Measurements from ENCODE around the gene SH2B2. TPM values are rescaled to one million over a fixed set of nuclear protein-coding genes. Genes with fewer than 3 reads are reported as not detected.

SH2B2 gene
- total RNA-seq, 1 donor from 2014 or later: 17.0 TPM

DNA sequence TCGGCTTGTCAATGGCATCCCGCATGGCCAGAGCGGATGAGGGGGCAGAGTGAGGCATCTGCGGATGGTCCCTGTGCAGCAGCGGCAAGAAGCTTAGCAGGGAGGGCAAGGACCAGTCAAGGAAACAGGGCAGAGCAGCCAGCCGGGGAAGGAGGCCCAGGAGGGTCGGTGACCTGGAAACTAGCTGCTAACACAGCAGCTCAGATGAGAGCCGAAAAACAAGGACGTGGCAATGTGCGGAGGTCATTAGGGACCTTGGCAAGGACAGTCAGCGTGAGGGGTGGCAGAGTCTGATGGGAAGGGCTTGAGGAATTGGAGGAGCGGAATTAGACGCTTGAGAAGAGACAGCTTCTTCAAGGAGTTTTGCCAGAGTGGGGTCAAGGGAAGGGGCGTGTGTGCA lies 20.1 kb upstream of the SH2B2 start:
- no peak for DNase-seq
- Histone ChIP-seq H3K36me3 (no peaks in the 10 kb centered on the region), H3K4me1 (no peaks in the 10 kb centered on the region), H3K27me3 (ENCODE audit: low read depth) (no peaks in the 10 kb centered on the region), H3K9me3 (no peaks in the 10 kb centered on the region), H3K27ac (no peak overlapping the region), H3K4me3 (no peak overlapping the region)
- intact Hi-C loops (cut with DNase I): no loop called here
- TF ChIP-seq, protein P1, sequence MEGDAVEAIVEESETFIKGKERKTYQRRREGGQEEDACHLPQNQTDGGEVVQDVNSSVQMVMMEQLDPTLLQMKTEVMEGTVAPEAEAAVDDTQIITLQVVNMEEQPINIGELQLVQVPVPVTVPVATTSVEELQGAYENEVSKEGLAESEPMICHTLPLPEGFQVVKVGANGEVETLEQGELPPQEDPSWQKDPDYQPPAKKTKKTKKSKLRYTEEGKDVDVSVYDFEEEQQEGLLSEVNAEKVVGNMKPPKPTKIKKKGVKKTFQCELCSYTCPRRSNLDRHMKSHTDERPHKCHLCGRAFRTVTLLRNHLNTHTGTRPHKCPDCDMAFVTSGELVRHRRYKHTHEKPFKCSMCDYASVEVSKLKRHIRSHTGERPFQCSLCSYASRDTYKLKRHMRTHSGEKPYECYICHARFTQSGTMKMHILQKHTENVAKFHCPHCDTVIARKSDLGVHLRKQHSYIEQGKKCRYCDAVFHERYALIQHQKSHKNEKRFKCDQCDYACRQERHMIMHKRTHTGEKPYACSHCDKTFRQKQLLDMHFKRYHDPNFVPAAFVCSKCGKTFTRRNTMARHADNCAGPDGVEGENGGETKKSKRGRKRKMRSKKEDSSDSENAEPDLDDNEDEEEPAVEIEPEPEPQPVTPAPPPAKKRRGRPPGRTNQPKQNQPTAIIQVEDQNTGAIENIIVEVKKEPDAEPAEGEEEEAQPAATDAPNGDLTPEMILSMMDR (IDR thresholded peaks at IDR 0.05): no peak
- no peak for ATAC-seq

DNA sequence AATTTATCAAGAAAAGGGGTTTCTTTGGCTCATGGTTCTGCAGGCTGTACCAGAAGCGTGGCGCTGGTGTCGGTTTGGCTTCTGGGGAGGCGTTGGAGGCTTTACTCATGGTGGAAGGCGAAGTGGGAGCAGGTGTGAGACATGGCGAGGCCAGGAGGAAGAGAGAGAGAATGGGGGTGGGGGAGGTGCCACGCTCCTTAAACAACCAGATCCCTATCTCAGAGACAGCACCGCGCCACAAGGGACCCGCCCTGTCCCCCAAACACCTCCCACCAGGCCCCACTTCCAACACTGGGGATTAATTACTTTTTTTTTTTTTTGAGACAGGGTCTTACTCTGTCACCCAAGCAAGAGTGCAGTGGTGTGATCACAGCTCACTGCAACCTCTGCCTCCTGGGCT lies 18.0 kb upstream of the SH2B2 start:
- no peaks in the 10 kb centered on the region for H3K27me3 ChIP-seq (ENCODE audit: low read depth)
- no peaks in the 10 kb centered on the region for H3K9me3 ChIP-seq
- ATAC-seq: no peak
- intact Hi-C loops (cut with DNase I): no loop called here
- no peak for DNase-seq
- TF ChIP-seq, protein P1 (IDR thresholded peaks at IDR 0.05): no peak
- no peak overlapping the region for H3K27ac ChIP-seq
- H3K36me3 ChIP-seq: no peaks in the 10 kb centered on the region
- H3K4me1 ChIP-seq: no peaks in the 10 kb centered on the region
- no peak overlapping the region for H3K4me3 ChIP-seq

DNA sequence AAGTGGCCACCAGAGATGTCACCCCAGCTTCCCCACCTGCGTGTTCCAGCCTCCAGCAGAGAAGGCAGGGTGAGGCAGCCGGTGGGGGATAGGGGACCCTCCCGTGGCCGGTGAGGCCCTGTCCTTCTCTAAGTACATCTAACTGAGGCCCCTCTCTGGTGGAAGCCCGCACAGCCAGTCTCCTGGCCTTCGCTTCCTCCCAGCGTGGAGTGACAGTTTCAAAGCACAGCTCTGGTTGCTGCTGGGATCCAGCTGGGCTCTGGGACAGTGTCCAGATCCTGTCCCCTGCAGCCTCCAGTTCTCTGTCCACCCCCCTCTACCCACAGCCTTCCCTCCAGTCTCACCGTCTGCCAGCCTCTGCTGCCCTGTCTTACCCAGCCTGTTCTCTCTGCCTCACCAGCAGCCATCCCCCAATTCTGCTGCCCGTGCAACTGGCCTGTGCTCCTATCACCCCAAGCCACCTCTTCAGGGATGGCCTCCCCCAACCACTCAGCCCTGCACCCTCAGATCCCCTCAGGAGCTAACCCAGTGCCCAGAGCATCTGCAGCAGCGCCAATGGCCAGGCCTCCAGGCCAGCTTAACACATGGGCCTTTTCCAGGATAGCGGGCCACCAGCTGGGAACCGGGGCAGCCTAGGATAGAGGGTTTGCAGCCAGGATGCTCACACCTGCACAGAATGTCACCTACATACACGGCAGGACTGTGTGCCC lies 16.3 kb upstream of the SH2B2 start:
- no peak for ATAC-seq
- no peak for DNase-seq
- Histone ChIP-seq H3K27ac (no peak overlapping the region), H3K4me3 (no peak overlapping the region), H3K36me3 (no peaks in the 10 kb centered on the region), H3K9me3 (no peaks in the 10 kb centered on the region), H3K4me1 (no peaks in the 10 kb centered on the region), H3K27me3 (ENCODE audit: low read depth) (no peaks in the 10 kb centered on the region)
- intact Hi-C loops (cut with DNase I): loop anchor here (10.0 kb wide), 1 partner anchor 726 kb away; no protein-coding TSS in a partner anchor
- TF ChIP-seq, protein P1 (IDR thresholded peaks at IDR 0.05): no peak

DNA sequence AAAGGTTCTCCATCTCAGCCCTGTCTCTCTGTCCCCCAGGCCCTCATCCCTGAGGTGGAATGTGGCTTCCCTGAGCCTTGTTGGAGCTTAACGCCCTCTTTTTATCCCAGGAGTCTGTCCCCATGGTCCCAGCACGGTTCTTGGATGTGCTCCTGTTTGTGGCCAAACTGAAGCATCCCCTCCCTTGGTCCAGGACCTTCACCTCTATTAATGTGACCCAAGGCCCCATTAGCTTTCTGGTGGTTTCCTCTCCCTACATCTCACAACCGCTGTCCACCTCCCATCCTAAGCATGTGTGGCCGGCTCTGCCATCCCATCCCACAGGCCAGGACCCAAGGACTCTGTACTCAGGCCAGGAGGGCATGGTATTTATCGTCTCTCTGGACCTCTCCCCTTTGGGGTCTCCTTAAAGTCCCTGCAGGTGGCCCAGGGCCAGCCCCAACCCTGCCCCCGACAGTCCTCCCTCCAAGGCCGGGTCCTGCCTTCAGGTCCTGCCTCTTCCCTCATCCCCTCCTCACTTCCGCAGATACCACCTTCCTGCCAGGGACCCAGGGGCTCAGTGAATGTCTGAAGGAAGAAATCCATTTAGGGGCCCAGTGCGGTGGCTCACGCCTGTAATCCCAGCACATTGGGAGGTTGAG lies 15.4 kb upstream of the SH2B2 start:
- ATAC-seq (no peak), DNase-seq (no peak)
- TF ChIP-seq, protein P1 (IDR thresholded peaks at IDR 0.05): no peak
- intact Hi-C loops (cut with DNase I): loop anchor here (10.0 kb wide), 1 partner anchor 726 kb away; no protein-coding TSS in a partner anchor
- Histone ChIP-seq H3K9me3 (no peaks in the 10 kb centered on the region), H3K4me3 (no peak overlapping the region), H3K4me1 (no peaks in the 10 kb centered on the region), H3K27me3 (ENCODE audit: low read depth) (no peaks in the 10 kb centered on the region), H3K27ac (no peak overlapping the region), H3K36me3 (no peaks in the 10 kb centered on the region)

DNA sequence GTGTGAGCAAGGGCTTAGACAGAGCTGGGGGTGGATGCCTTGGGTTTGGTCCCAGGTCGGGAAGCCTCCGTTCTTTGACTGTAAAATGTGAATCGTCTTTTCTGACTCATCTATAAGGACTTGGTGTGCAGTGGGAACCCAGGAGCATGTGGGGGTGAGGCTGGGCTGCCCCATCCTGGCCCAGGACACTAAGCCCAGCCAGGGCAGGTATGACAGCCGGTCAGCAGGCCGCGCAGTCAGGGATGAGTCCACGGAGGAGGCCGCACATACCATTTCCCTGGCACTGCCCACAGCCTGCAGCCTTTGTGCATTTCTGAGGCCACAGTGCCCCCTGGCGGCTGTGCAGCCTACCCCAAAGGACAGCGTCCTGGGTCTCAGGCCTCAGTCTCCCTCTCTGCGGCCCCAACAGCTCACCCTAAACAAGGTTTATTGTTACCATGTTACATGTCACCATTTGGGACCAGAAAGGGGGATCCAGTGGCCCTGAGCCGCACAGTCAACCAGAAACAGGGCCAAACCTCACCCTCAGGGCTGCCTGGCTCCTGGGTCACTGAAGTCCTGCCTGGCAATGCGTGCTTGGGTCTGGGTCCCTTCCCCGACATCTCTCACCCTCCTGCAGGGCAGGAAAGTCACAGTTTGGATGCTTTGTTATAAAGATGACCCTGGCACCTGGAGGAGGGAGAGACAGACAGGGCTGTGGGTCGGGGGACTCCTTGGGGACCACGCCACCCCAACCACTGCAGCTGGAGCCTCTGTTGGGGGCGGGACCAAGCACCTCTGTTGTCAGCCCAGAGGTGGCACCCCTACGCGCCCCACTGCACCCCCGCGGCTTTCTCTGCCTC lies 14.4 kb upstream of the SH2B2 start:
- DNase-seq: peak; percentile 84
- Histone ChIP-seq H3K27me3 (ENCODE audit: low read depth) (no peaks in the 10 kb centered on the region), H3K4me1 (no peaks in the 10 kb centered on the region), H3K27ac (no peak overlapping the region), H3K36me3 (no peaks in the 10 kb centered on the region), H3K9me3 (no peaks in the 10 kb centered on the region), H3K4me3 (no peak overlapping the region)
- intact Hi-C loops (cut with DNase I): loop anchor here (10.0 kb wide), 1 partner anchor 727 kb away; no protein-coding TSS in a partner anchor
- TF ChIP-seq, protein P1 (IDR thresholded peaks at IDR 0.05): peak; percentile 92
- ATAC-seq: peak; percentile 84 to 90
